ENCODE measurements around the gene COX4I2. TPM values are rescaled to one million over a fixed set of nuclear protein-coding genes. Genes with fewer than 3 reads are reported as not detected.

Gene COX4I2
- total RNA-seq, result 10 to 100 TPM in 1 of 4 donors, 1 to 10 TPM in 3; 2.1 to 14.2 (median 7.1) TPM

DNA sequence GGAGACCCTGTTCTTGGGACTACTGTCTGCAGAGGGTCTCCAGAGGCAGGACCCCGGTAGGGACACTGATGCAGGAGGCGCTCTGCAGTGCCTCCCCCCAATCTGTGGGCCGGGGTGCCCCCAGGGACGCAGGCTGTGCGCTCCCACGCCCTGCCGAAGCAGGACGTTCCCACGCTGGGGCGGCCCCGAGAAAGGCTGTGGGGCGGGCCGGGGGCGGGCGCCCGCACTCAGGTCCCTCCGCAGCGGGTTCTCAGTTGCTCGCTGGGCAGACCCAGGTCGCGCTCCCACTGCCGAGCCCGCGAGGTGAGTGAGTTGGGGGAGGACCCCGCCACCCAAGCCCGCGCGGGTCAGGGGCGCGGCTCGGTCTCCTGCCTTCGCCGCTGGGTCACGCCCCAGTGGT is at the start of gene COX4I2:
COX4I2 (plus strand) TSS at position 253 of the 400 bp plus-strand sequence. CDS start 1,106 bp downstream, outside the sequence.
- Histone ChIP-seq H3K4me3 (peak within 1 kb of the TSS; percentile 27 to 43 (median 32)), H3K27ac (replicated peaks in 1 of 4) (peak within 1 kb of the TSS; percentile 33 to 62 (median 46)), H3K36me3 (no peaks in the 10 kb centered on the region), H3K9me3 (no peaks in the 10 kb centered on the region), H3K27me3 (peaks cover 0 to 32% (median 6%) of the 10 kb centered on the region in 4 donors), H3K4me1 (peaks cover 0 to 15% (median 5%) of the 10 kb centered on the region in 4 donors)
- TF ChIP-seq POLR2AphosphoS5 (IDR thresholded peaks at IDR 0.05) (no peak), EP300 (IDR thresholded peaks at IDR 0.05) (no peak), POLR2A (IDR thresholded peaks at IDR 0.05; ENCODE audit: low read depth) (no peak)
- TF ChIP-seq, protein P1, sequence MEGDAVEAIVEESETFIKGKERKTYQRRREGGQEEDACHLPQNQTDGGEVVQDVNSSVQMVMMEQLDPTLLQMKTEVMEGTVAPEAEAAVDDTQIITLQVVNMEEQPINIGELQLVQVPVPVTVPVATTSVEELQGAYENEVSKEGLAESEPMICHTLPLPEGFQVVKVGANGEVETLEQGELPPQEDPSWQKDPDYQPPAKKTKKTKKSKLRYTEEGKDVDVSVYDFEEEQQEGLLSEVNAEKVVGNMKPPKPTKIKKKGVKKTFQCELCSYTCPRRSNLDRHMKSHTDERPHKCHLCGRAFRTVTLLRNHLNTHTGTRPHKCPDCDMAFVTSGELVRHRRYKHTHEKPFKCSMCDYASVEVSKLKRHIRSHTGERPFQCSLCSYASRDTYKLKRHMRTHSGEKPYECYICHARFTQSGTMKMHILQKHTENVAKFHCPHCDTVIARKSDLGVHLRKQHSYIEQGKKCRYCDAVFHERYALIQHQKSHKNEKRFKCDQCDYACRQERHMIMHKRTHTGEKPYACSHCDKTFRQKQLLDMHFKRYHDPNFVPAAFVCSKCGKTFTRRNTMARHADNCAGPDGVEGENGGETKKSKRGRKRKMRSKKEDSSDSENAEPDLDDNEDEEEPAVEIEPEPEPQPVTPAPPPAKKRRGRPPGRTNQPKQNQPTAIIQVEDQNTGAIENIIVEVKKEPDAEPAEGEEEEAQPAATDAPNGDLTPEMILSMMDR (IDR thresholded peaks at IDR 0.05), result no peak
- DNase-seq (ENCODE audit: extremely low spot score), result no peak
- intact Hi-C loops (cut with DNase I), result no loop called here
- WGBS, result 69% methylated on average over 12 of the region's 34 CpGs

DNA sequence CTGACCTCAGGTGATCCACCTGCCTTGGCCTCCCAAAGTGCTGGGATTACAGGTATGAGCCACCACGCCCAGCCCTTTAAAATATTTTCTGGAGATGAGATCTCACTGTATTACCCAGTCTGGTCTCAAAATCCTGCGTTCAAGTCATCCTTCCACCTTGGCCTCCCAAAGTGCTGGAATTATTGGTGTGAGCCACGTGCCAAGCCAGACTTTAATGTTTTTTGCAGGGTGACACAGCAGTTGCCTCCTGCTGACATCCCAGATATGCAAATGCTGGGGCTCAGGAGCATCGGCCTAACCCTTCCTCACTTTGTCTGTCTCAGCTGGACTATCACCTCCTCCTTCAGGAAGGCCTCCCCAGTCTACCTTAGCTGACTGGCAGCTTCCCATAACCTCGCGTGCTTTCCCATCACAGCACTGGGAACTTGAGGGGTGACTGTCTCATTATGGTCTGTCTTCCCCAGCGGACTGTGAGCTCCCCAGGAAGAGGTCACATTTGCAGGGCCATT is 46.9 kb upstream of the COX4I2 start:
- intact Hi-C loops (cut with DNase I), result no loop called here
- H3K27ac ChIP-seq (replicated peaks in 1 of 4), result peak overlapping the region in 2 of 4 donors; percentile 5 to 12
- no peaks in the 10 kb centered on the region for H3K36me3 ChIP-seq
- DNase-seq (ENCODE audit: extremely low spot score), result no peak
- no peak for TF ChIP-seq POLR2AphosphoS5 (IDR thresholded peaks at IDR 0.05)
- TF ChIP-seq, protein P1 (IDR thresholded peaks at IDR 0.05), result no peak
- TF ChIP-seq POLR2A (IDR thresholded peaks at IDR 0.05; ENCODE audit: low read depth), result no peak
- TF ChIP-seq EP300 (IDR thresholded peaks at IDR 0.05), result no peak
- no peaks in the 10 kb centered on the region for H3K9me3 ChIP-seq
- WGBS, result 88% methylated on average over 7 of the region's 7 CpGs
- no peaks in the 10 kb centered on the region for H3K27me3 ChIP-seq
- no peak overlapping the region for H3K4me3 ChIP-seq
- peaks cover 32 to 38% (median 37%) of the 10 kb centered on the region in 4 donors for H3K4me1 ChIP-seq

DNA sequence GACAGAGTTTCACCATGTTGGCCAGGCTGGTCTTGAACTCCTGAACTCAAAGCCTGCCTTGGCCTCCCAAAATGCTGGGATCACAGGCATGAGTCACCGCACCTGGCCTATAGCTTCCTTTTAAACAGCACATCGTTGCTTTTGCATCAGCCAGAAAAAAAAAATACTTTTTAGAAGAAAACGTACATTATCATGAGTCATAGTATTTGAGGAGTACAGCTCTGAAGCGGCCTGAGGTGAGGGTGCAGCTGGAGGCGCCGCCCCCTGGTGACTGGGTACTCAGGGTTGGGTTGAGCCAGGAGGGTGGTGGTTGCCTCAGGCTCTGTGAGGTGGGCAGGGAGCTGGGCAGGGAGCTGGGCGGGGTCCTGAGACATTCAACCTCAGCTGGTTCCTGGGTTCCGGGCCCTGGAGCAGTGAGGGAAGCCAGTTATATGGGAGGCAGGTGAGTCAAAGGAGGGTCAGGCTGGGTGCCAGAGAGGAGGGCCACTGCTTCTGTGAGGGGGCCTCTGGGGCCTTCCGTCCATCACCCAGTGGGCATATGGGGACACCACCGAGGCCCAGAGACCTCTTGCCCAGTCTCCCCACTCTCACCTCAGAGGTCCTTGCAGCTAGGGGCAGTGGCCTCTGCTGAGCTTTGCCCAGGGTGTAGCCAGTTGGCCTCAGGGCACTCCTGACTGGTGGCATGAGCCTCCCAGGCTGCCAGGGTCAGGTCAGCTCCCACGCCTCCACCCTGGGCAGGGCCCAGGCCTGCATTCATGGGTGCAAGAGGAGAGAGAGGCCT is 44.3 kb upstream of the COX4I2 start:
- peak overlapping the region; percentile 42 to 54 (median 49) for H3K27ac ChIP-seq (replicated peaks in 1 of 4)
- TF ChIP-seq, protein P1 (IDR thresholded peaks at IDR 0.05), result no peak
- no peak for TF ChIP-seq EP300 (IDR thresholded peaks at IDR 0.05)
- no peak for TF ChIP-seq POLR2A (IDR thresholded peaks at IDR 0.05; ENCODE audit: low read depth)
- no peak for TF ChIP-seq POLR2AphosphoS5 (IDR thresholded peaks at IDR 0.05)
- 82% methylated on average over 9 of the region's 11 CpGs for WGBS
- H3K4me3 ChIP-seq, result no peak overlapping the region
- H3K4me1 ChIP-seq, result peaks cover 25 to 37% (median 34%) of the 10 kb centered on the region in 4 donors
- H3K9me3 ChIP-seq, result no peaks in the 10 kb centered on the region
- intact Hi-C loops (cut with DNase I), result no loop called here
- no peaks in the 10 kb centered on the region for H3K36me3 ChIP-seq
- no peaks in the 10 kb centered on the region for H3K27me3 ChIP-seq
- DNase-seq (ENCODE audit: extremely low spot score), result no peak

DNA sequence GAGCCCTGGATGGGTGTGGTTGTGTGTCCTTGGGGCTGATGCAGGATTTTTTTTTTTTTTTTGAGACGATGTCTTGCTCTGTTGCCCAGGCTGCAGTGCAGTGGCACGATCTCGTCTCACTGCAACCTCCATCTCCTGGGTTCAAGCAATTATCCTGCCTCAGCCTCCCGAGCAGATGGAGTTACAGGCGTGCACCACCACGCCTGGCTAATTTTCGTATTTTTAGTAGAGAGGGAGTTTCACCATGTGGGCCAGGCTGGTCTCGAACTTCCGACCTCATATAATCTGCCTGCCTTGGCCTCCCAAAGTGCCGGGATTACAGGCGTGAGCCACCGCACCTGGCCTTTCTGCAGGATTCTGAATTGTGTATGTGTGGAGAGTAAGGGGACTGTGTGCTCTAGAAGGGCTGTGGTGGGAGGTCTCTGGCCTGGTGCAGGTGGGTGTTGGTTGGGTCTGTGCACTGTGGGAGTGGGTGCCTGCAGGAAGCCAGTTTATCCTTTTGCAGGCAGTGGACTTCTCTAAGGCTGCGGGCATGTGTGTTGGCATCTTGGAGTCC is 43.6 kb upstream of the COX4I2 start:
- peak overlapping the region; percentile 45 to 81 (median 77) for H3K27ac ChIP-seq (replicated peaks in 1 of 4)
- no peaks in the 10 kb centered on the region for H3K27me3 ChIP-seq
- WGBS, result 94% methylated on average over 13 of the region's 13 CpGs
- intact Hi-C loops (cut with DNase I), result no loop called here
- H3K4me1 ChIP-seq, result peaks cover 18 to 35% (median 30%) of the 10 kb centered on the region in 4 donors
- no peaks in the 10 kb centered on the region for H3K9me3 ChIP-seq
- no peak for DNase-seq (ENCODE audit: extremely low spot score)
- TF ChIP-seq, protein P1 (IDR thresholded peaks at IDR 0.05), result no peak
- TF ChIP-seq EP300 (IDR thresholded peaks at IDR 0.05) (no peak), POLR2AphosphoS5 (IDR thresholded peaks at IDR 0.05) (no peak), POLR2A (IDR thresholded peaks at IDR 0.05; ENCODE audit: low read depth) (no peak)
- H3K4me3 ChIP-seq, result no peak overlapping the region
- H3K36me3 ChIP-seq, result no peaks in the 10 kb centered on the region

Data from esophagus muscularis mucosa (tissue), 4 donors.